Natural killer cell (primary cell): ENCODE results near the gene MKRN1. TPM values are rescaled to one million over a fixed set of nuclear protein-coding genes. Genes with fewer than 3 reads are reported as not detected.

Experiments
- ATAC-seq, 3 donors: fragments of 150-1000 bp in 2 of 3; fragments of 200-7000 bp in 1 of 3; cut with Tn5 transposase; 1 replicate in 1 of 3; 2 replicates in 2 of 3; pipeline ENCODE4 v1.10.0; 2021; ENCODE audit warnings: mild to moderate bottlenecking in 2 of 3, moderate library complexity in 2 of 3
- DNase-seq, 2 donors: peaks; one replicate each; pipeline versions ENCODE4 v3.0.0 to v3.0.0-alpha.2; 2013 to 2021; ENCODE audit warnings: mixed read lengths in 1 of 2
- H3K27ac ChIP-seq: one replicate; pipeline ENCODE4 v1.5.1; 2013; ENCODE audit warnings: mild to moderate bottlenecking, low read length
- H3K27me3 ChIP-seq: one replicate; pipeline ENCODE4 v1.6.1; 2013; ENCODE audit warnings: low read length; ENCODE audit not compliant: control insufficient read depth, insufficient read depth
- H3K36me3 ChIP-seq: one replicate; pipeline ENCODE4 v1.6.1; 2013; ENCODE audit warnings: low read length; ENCODE audit not compliant: control insufficient read depth, insufficient read depth
- H3K4me1 ChIP-seq: one replicate; pipeline ENCODE4 v1.6.1; 2013; ENCODE audit warnings: low read length; ENCODE audit not compliant: control insufficient read depth, insufficient read depth
- H3K4me3 ChIP-seq: one replicate; pipeline ENCODE4 v1.5.1; 2013; ENCODE audit warnings: low read length
- H3K9me3 ChIP-seq: one replicate; pipeline ENCODE4 v1.6.1; 2013; ENCODE audit warnings: low read length; ENCODE audit not compliant: control insufficient read depth, insufficient read depth
- H3K27ac Mint-ChIP-seq, 2 donors: one replicate each; pipeline ENCODE4 v1.8.0; 2022; ENCODE audit warnings: mild to moderate bottlenecking in 2 of 2, mixed read lengths in 2 of 2, moderate library complexity in 1 of 2
- H3K27me3 Mint-ChIP-seq, 2 donors: one replicate each; pipeline ENCODE4 v1.8.0; 2022; ENCODE audit warnings: low read depth in 2 of 2, mixed read lengths in 2 of 2
- H3K36me3 Mint-ChIP-seq: one replicate; pipeline ENCODE4 v1.8.0; 2022; ENCODE audit warnings: mixed read lengths
- H3K4me1 Mint-ChIP-seq, 2 donors: one replicate each; pipeline ENCODE4 v1.8.0; 2022; ENCODE audit warnings: mixed read lengths in 2 of 2
- H3K4me3 Mint-ChIP-seq: one replicate; pipeline ENCODE4 v1.8.0; 2022; ENCODE audit warnings: mild to moderate bottlenecking, moderate library complexity, mixed read lengths
- H3K9me3 Mint-ChIP-seq, 2 donors: one replicate each; pipeline ENCODE4 v1.8.0; 2022; ENCODE audit warnings: mixed read lengths in 2 of 2
- WGBS: methylation state at CpG from one replicate; pipeline ENCODE4 v1.1.7; 2013; ENCODE audit warnings: missing lambda C conversion rate; ENCODE audit not compliant: insufficient coverage; 5-methylcytosine and 5-hydroxymethylcytosine counted together
- intact Hi-C: fragments of 100-400 bp; cut with micrococcal nuclease; formaldehyde crosslinking; loops from one replicate; pipeline ENCODE4 v1.14.2; 2022
- total RNA-seq, 4 donors: library from RNA; stranded (reverse); fragments of 120-200 nt in 1 of 4; gene quantifications; one replicate each; pipeline versions ENCODE4 v1.2.3 to v1.2.4, GENCODE V29; 2013 to 2022
- TF ChIP-seq, protein P1 (sequence below): fragments of 200-600 bp; IDR thresholded peaks from one replicate; pipeline ENCODE4 v1.8.0; 2022; ENCODE audit warnings: antibody characterized with exemption

MKRN1 gene
- total RNA-seq, 3 donors from 2014 or later (not counting 1 experiment from before 2014, with no cell fraction given) = 119 to 146 (median 136) TPM

DNA sequence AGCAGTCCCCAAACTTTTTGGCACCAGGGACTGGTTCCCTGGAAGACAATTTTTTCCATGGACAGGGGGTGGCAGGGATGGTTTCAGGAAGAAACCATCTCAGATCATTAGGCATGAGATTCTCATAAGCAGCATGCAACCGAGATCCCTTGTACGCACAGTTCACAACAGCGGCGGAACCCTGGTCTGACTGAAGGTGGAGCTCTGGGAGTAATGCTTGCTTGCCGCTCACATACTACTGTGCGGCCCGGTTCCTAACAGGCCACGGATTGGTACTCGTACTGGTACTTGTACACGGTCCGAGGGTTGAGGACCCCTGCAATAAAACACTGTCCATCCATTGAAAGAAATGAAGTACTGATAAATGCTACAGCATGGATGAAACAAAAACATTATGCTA, 32.8 kb downstream of the MKRN1 start:
- H3K27me3 Mint-ChIP-seq = no peaks in the 10 kb centered on the region
- ATAC-seq (no peak), DNase-seq (no peak)
- H3K4me3 ChIP-seq = no peak overlapping the region
- TF ChIP-seq, protein P1, sequence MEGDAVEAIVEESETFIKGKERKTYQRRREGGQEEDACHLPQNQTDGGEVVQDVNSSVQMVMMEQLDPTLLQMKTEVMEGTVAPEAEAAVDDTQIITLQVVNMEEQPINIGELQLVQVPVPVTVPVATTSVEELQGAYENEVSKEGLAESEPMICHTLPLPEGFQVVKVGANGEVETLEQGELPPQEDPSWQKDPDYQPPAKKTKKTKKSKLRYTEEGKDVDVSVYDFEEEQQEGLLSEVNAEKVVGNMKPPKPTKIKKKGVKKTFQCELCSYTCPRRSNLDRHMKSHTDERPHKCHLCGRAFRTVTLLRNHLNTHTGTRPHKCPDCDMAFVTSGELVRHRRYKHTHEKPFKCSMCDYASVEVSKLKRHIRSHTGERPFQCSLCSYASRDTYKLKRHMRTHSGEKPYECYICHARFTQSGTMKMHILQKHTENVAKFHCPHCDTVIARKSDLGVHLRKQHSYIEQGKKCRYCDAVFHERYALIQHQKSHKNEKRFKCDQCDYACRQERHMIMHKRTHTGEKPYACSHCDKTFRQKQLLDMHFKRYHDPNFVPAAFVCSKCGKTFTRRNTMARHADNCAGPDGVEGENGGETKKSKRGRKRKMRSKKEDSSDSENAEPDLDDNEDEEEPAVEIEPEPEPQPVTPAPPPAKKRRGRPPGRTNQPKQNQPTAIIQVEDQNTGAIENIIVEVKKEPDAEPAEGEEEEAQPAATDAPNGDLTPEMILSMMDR = no peak
- no peaks in the 10 kb centered on the region for H3K36me3 ChIP-seq
- 94% methylated on average over 11 of the region's 11 CpGs for WGBS
- no peak overlapping the region for H3K4me3 Mint-ChIP-seq
- no peak overlapping the region for H3K27ac ChIP-seq
- peaks cover 6 to 20% of the 10 kb centered on the region in 2 donors for H3K4me1 Mint-ChIP-seq
- H3K4me1 ChIP-seq = peaks cover 6% of the 10 kb centered on the region
- no peak overlapping the region for H3K27ac Mint-ChIP-seq
- no peaks in the 10 kb centered on the region for H3K36me3 Mint-ChIP-seq
- no peaks in the 10 kb centered on the region for H3K9me3 ChIP-seq
- no peaks in the 10 kb centered on the region for H3K27me3 ChIP-seq
- H3K9me3 Mint-ChIP-seq = no peaks in the 10 kb centered on the region
- intact Hi-C loops = no loop called here

DNA sequence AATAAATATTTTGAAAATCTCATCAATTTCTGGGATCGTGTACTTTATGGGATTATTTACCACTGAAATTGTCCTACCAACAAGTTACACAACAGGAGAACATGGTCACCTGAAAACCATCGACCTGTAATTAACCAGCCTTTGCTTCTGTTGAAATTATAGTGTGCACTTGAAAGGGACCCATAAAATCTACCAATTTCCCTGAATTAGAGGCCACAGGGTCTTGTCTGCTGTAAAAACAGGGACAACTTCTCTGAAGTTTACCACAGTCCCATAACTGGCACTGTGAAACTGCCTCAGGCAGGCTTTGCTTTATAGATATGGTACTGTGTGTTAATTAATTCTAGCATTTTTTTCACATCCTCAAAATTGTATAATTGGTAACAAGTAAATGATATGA, 37.8 kb downstream of the MKRN1 start:
- H3K36me3 Mint-ChIP-seq = no peaks in the 10 kb centered on the region
- Histone ChIP-seq H3K27ac (no peak overlapping the region), H3K36me3 (no peaks in the 10 kb centered on the region), H3K27me3 (no peaks in the 10 kb centered on the region), H3K9me3 (no peaks in the 10 kb centered on the region), H3K4me1 (no peaks in the 10 kb centered on the region), H3K4me3 (no peak overlapping the region)
- DNase-seq (no peak), ATAC-seq (no peak)
- H3K4me1 Mint-ChIP-seq = peaks cover 0 to under 1% of the 10 kb centered on the region in 2 donors
- H3K9me3 Mint-ChIP-seq = no peaks in the 10 kb centered on the region
- no peaks in the 10 kb centered on the region for H3K27me3 Mint-ChIP-seq
- H3K4me3 Mint-ChIP-seq = no peak overlapping the region
- 71% methylated on average over 1 of the region's 2 CpGs for WGBS
- TF ChIP-seq, protein P1 = no peak
- no peak overlapping the region for H3K27ac Mint-ChIP-seq
- intact Hi-C loops = no loop called here

DNA sequence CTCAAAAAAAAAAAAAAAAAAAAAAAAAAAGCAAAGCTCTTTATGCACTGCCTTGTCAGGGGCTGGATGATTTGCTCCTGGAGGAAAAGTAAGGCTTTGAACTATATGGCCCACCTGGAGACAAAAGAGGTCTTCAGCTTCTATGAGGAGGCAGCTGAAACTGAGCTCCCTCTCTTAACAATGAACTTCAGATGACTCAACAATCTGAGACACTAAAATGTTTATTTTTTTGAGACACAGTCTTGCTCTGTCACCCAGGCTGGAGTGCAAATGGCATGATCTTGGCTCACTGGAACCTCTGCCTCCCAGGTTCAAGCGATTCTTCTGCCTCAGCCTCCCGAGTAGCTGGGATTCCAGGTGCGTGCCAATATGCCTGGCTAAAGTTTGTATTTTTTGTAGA, 38.7 kb downstream of the MKRN1 start:
- H3K9me3 Mint-ChIP-seq = no peaks in the 10 kb centered on the region
- no peaks in the 10 kb centered on the region for H3K27me3 ChIP-seq
- intact Hi-C loops = no loop called here

DNA sequence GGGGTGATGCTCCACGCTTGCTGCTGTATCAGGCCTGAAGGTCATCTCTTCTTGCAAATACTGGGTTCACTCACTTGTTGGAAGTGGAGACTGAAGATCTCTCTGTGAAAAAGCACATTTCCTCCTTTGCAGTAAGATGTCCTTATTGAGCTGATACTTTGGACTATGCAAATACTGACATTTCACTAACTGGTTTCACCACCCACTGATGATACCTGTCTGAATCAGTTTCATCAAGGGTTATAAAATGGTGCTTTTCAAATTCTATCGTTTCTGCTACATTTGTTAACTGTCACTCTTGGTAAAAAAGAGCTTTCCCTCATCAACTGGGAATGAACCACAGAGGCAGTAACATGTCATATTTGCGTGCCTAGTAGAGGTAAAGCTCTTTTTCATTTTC, 39.9 kb downstream of the MKRN1 start:
- no peaks in the 10 kb centered on the region for H3K4me1 ChIP-seq
- DNase-seq = no peak
- H3K27ac ChIP-seq = no peak overlapping the region
- Mint-ChIP-seq H3K9me3 (no peaks in the 10 kb centered on the region), H3K4me3 (no peak overlapping the region), H3K27ac (no peak overlapping the region), H3K27me3 (no peaks in the 10 kb centered on the region), H3K4me1 (no peaks in the 10 kb centered on the region), H3K36me3 (no peaks in the 10 kb centered on the region)
- intact Hi-C loops = no loop called here
- H3K27me3 ChIP-seq = no peaks in the 10 kb centered on the region
- H3K36me3 ChIP-seq = no peaks in the 10 kb centered on the region
- H3K9me3 ChIP-seq = no peaks in the 10 kb centered on the region
- no peak for ATAC-seq
- TF ChIP-seq, protein P1 = no peak
- no peak overlapping the region for H3K4me3 ChIP-seq
- WGBS = 83% methylated on average over 3 of the region's 3 CpGs

More for the DNA sequence above, 38.7 kb downstream of the MKRN1 start:
- Mint-ChIP-seq H3K27ac (no peak overlapping the region), H3K36me3 (no peaks in the 10 kb centered on the region), H3K4me1 (no peaks in the 10 kb centered on the region), H3K27me3 (no peaks in the 10 kb centered on the region), H3K4me3 (no peak overlapping the region)
- Histone ChIP-seq H3K36me3 (no peaks in the 10 kb centered on the region), H3K9me3 (no peaks in the 10 kb centered on the region), H3K4me1 (no peaks in the 10 kb centered on the region), H3K27ac (no peak overlapping the region), H3K4me3 (no peak overlapping the region)
- TF ChIP-seq, protein P1 = no peak
- no peak for ATAC-seq
- 92% methylated on average over 3 of the region's 3 CpGs for WGBS
- DNase-seq = no peak
